Naive thymus-derived CD8-positive, alpha-beta T cell (primary cell): Measurements from ENCODE around the gene NLRP7. TPM values are rescaled to one million over a fixed set of nuclear protein-coding genes. Genes with fewer than 3 reads are reported as not detected.

ENCODE experiments used
- ATAC-seq, 2 donors: fragments of 150-1000 bp; cut with Tn5 transposase in 1 of 2; sonication (Bioruptor Pico), chemical (Tn5 transposase) in 1 of 2; 1 replicate in 1 of 2; 2 replicates in 1 of 2; pipeline ENCODE4 v1.10.0; 2021; ENCODE audit warnings: mild to moderate bottlenecking in 2 of 2, moderate library complexity in 2 of 2
- POLR2A ChIA-PET: fragments of 350-600 bp; sonication (Branson Sonifier 250); formaldehyde crosslinking; loops from one replicate; lab custom pipeline; 2021; ENCODE audit warnings: antibody characterized with exemption; lab: Charles Lee
- DNase-seq, 10 donors: peaks; one replicate each; pipeline versions ENCODE4 v3.0.0 to v3.0.0-alpha.2; 2020 to 2022
- H3K27ac Mint-ChIP-seq, 10 donors: one replicate each; pipeline ENCODE4 v1.8.0; 2020 to 2022; ENCODE audit warnings: mild to moderate bottlenecking in 10 of 10, mixed read lengths in 10 of 10, moderate library complexity in 4 of 10, inconsistent platforms in 1 of 10
- H3K27me3 Mint-ChIP-seq, 5 donors: one replicate each; pipeline ENCODE4 v1.8.0; 2021 to 2022; ENCODE audit warnings: mixed read lengths in 5 of 5
- H3K36me3 Mint-ChIP-seq, 3 donors: one replicate each; pipeline ENCODE4 v1.8.0; 2020 to 2022; ENCODE audit warnings: mixed read lengths in 3 of 3, mild to moderate bottlenecking in 2 of 3, inconsistent platforms in 1 of 3
- H3K4me1 Mint-ChIP-seq, 4 donors: one replicate each; pipeline ENCODE4 v1.8.0; 2021 to 2022; ENCODE audit warnings: mixed read lengths in 4 of 4
- H3K4me3 Mint-ChIP-seq, 10 donors: one replicate each; pipeline ENCODE4 v1.8.0; 2020 to 2022; ENCODE audit warnings: mild to moderate bottlenecking in 10 of 10, mixed read lengths in 10 of 10, moderate library complexity in 6 of 10, inconsistent platforms in 1 of 10
- H3K9me3 Mint-ChIP-seq, 9 donors: one replicate each; pipeline ENCODE4 v1.8.0; 2020 to 2022; ENCODE audit warnings: mixed read lengths in 9 of 9, mild to moderate bottlenecking in 3 of 9, inconsistent platforms in 1 of 9, moderate library complexity in 1 of 9
- polyA plus RNA-seq, 3 donors: library from polyadenylated mRNA; unstranded; fragments of 300-500 nt; fragmentation: Illumina TruSeq; gene quantifications; one replicate each; pipeline ENCODE4 v1.2.3, GENCODE V29; 2021
- total RNA-seq, 8 experiments: library from RNA in 2 of 8; stranded (reverse) in 2 of 8; gene quantifications; one replicate each; pipeline ENCODE4 v1.2.3 and lab custom pipeline; 2021 to 2026

The NLRP7 gene
- total and polyA plus RNA-seq, 5 experiments from 2014 or later, result 0.09 TPM; not detected in 4

DNA sequence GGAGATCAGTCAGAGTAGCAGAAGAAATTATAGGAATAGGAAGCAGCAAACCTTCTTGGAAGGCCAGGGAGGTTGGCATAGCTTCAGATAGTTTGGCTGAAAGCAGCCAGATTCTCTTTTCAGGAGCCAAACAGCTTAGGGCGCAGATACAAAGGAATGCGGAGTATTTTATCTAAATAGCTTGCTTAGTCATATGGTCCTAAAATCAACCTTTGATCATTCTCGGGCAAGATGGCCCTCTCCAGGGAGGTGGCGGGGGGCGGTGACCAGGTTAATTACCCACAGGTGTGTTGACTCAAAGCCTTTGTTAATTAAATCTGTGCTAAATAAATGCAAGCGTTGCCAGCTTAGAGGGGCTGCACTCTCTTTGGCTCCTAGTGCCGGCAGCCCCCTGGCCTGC lies 53.9 kb downstream of the NLRP7 start:
- DNase-seq (no peak), ATAC-seq (no peak)
- POLR2A ChIA-PET, result no interaction called here
- Mint-ChIP-seq H3K4me3 (no peak overlapping the region), H3K9me3 (peaks cover 0 to 3% (median 0%) of the 10 kb centered on the region in 9 donors), H3K27me3 (peaks cover 9 to 27% (median 22%) of the 10 kb centered on the region in 5 donors), H3K4me1 (peaks cover 0 to 4% (median 0%) of the 10 kb centered on the region in 4 donors), H3K27ac (no peak overlapping the region), H3K36me3 (no peaks in the 10 kb centered on the region)

DNA sequence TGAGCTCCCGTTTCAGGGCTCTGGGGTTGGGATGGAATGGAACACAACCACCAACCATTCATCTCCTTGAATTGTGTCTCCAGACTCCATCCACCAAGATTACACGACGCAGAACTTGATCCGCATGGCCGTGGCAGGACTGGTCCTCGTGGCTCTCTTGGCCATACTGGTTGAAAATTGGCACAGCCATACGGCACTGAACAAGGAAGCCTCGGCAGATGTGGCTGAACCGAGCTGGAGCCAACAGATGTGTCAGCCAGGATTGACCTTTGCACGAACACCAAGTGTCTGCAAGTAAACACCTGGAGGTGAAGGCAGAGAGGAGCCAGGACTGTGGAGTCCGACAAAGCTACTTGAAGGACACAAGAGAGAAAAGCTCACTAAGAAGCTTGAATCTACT lies 57.8 kb downstream of the NLRP7 start:
- ATAC-seq, result no peak
- POLR2A ChIA-PET, result no interaction called here
- H3K9me3 Mint-ChIP-seq, result peaks cover 0 to 3% (median 0%) of the 10 kb centered on the region in 9 donors
- H3K4me3 Mint-ChIP-seq, result peak overlapping the region in 1 of 10 donors; percentile 20
- no peaks in the 10 kb centered on the region for H3K36me3 Mint-ChIP-seq
- peaks cover 3 to 30% (median 6%) of the 10 kb centered on the region in 5 donors for H3K27me3 Mint-ChIP-seq
- DNase-seq, result no peak
- peak overlapping the region in 1 of 10 donors; percentile 4 for H3K27ac Mint-ChIP-seq
- no peaks in the 10 kb centered on the region for H3K4me1 Mint-ChIP-seq

DNA sequence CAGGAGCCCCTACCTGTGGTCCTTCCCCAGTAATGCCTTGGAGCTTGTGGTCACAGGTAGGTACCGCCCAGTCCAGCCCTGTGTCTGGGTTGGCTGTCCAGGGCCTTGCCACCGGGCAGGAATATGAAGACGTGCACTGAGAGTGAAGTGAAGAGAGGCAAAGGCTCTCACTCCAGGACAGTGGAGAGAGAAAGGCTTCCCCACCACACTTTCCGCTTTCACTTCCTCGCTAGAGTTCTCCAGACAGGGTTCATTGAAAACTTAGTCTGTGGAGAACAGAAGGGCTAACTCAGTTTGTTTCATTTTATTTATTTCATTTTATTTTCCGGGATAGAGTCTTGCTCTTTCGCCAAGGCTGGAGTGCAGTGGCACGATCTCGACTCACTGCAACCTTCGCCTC lies 59.1 kb downstream of the NLRP7 start:
- peaks cover 3 to 32% (median 6%) of the 10 kb centered on the region in 5 donors for H3K27me3 Mint-ChIP-seq
- no peak overlapping the region for H3K4me3 Mint-ChIP-seq
- no peak for DNase-seq
- H3K9me3 Mint-ChIP-seq, result peaks cover 0 to 3% (median 0%) of the 10 kb centered on the region in 9 donors
- H3K27ac Mint-ChIP-seq, result no peak overlapping the region
- POLR2A ChIA-PET, result no interaction called here
- no peak for ATAC-seq
- peaks cover 0 to 2% (median 0%) of the 10 kb centered on the region in 4 donors for H3K4me1 Mint-ChIP-seq
- H3K36me3 Mint-ChIP-seq, result no peaks in the 10 kb centered on the region

DNA sequence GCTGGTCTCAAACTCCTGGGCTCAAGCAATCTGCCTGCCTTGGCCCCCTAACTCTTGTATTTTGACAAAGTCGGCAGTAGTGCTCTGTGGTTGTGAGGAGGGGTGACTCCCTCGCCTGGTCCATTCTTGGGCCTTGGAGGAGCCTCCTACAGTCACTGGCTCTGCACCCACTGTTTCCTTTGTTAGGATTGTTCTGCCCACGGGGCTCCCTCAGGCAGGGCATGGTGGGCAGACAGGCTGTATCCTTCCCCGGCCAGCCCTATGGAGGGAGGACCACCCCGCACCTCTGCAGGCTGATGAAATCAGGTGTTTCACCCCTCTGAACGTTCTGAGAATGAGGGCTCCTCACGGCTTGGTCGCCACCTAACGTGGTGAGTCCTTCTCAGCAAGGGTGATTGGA lies 64.1 kb downstream of the NLRP7 start:
- POLR2A ChIA-PET, result no interaction called here
- no peak for ATAC-seq
- H3K4me3 Mint-ChIP-seq, result no peak overlapping the region
- no peak for DNase-seq
- H3K27ac Mint-ChIP-seq, result peak overlapping the region in 1 of 10 donors; percentile 92
- H3K9me3 Mint-ChIP-seq, result peaks cover 0 to 3% (median 0%) of the 10 kb centered on the region in 9 donors
- H3K27me3 Mint-ChIP-seq, result peaks cover 18 to 57% (median 27%) of the 10 kb centered on the region in 5 donors
- H3K36me3 Mint-ChIP-seq, result peaks cover 0 to 2% (median 0%) of the 10 kb centered on the region in 3 donors
- H3K4me1 Mint-ChIP-seq, result peaks cover 0 to 9% (median under 1%) of the 10 kb centered on the region in 4 donors

DNA sequence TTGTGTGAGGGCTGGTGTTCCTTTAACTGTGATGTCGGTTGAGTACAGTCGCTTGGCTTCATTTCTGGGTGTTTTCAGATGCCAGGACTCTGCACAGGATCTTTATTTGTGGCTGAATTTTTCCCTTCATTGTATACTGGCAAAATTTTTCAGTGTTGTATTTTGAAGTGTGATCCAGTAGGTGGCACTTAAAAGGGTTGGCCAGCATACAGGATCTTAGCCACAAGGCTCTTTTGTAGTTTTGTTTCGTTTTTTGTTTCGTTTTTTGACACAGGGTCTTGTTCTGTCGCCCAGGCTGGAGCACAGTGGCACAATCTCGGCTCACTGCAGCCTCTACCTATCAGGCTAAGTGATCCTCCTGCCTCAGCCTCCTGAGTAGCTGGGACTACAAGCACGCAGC lies 64.6 kb downstream of the NLRP7 start:
- DNase-seq (no peak), ATAC-seq (no peak)
- POLR2A ChIA-PET, result no interaction called here
- H3K27ac Mint-ChIP-seq, result peak overlapping the region in 2 of 10 donors; percentile 56 to 92
- peaks cover 0 to 2% (median 0%) of the 10 kb centered on the region in 3 donors for H3K36me3 Mint-ChIP-seq
- H3K4me1 Mint-ChIP-seq, result peaks cover 0 to 9% (median under 1%) of the 10 kb centered on the region in 4 donors
- peaks cover 0 to 3% (median 0%) of the 10 kb centered on the region in 9 donors for H3K9me3 Mint-ChIP-seq
- peak overlapping the region in 2 of 10 donors; percentile 24 to 81 for H3K4me3 Mint-ChIP-seq
- peaks cover 18 to 57% (median 29%) of the 10 kb centered on the region in 5 donors for H3K27me3 Mint-ChIP-seq

DNA sequence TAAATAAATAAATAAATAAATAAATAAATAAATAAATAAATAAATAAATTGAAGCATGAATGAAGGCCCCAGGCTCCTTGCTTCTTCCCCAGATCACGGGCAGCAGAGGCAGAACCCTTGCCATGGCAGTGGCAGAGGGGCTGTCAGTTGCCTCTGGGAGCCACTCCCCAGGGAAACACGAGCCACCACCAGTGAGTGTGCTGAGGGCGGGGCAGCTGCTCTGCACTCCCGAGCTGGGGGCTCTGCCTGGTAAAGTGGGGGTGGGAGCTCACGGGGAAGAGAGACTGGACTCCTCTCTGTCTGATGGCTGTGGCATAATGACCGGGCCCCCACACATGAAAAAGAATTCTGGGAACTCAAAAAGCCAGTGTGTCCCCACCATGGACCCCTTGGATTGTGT lies 65.4 kb downstream of the NLRP7 start:
- DNase-seq (no peak), ATAC-seq (no peak)
- H3K4me1 Mint-ChIP-seq, result peaks cover 0 to 9% (median under 1%) of the 10 kb centered on the region in 4 donors
- peaks cover 0 to 2% (median 0%) of the 10 kb centered on the region in 3 donors for H3K36me3 Mint-ChIP-seq
- no peak overlapping the region for H3K27ac Mint-ChIP-seq
- POLR2A ChIA-PET, result no interaction called here
- H3K4me3 Mint-ChIP-seq, result no peak overlapping the region
- H3K27me3 Mint-ChIP-seq, result peaks cover 20 to 54% (median 29%) of the 10 kb centered on the region in 5 donors
- H3K9me3 Mint-ChIP-seq, result peaks cover 0 to 3% (median 0%) of the 10 kb centered on the region in 9 donors

DNA sequence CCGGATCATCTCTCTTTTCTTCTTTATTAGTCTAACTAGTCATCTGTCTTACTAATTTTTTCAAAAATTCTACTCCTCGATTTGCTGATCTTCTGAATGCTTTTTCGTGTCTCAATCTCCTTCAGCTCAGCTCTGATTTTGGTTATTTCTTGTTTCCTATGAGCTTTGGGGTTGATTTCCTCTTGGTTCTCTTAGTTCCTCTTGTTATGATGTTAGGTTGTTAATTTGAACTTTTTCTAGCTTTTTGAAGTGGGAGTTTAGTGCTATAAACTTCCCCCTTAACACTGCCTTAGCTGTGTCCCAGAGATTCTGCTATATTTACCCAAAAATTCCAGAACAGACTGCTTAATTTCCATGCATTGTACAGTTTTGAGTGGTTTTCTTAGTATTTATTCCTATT lies 69.9 kb downstream of the NLRP7 start:
- POLR2A ChIA-PET, result no interaction called here
- DNase-seq (no peak), ATAC-seq (no peak)
- H3K36me3 Mint-ChIP-seq, result peaks cover 0 to 5% (median 0%) of the 10 kb centered on the region in 3 donors
- no peak overlapping the region for H3K27ac Mint-ChIP-seq
- H3K4me3 Mint-ChIP-seq, result no peak overlapping the region
- peaks cover 0 to 11% (median 0%) of the 10 kb centered on the region in 4 donors for H3K4me1 Mint-ChIP-seq
- peaks cover 15 to 34% (median 27%) of the 10 kb centered on the region in 5 donors for H3K27me3 Mint-ChIP-seq
- H3K9me3 Mint-ChIP-seq, result peaks cover 0 to 5% (median 0%) of the 10 kb centered on the region in 9 donors

DNA sequence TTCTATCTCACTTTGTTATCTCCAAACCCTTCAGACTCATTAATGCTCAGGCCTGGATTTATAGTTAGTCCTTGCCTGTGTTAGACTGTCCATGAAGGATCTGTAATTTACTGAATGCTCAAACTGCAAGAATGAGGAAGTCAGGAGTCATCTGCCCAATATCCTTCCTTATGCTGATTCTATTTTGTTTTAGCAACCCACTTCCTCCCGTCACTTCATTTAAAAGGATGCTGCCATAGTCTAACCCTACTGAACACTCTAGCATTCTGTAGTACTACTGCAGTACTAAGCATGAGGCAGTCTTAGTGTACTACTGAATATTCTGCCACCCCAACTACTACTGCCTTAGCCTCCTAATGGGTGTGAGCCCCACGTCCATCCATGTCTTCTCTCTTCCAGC lies 71.8 kb downstream of the NLRP7 start:
- H3K27me3 Mint-ChIP-seq, result peaks cover 8 to 20% (median 15%) of the 10 kb centered on the region in 5 donors
- ATAC-seq (no peak), DNase-seq (no peak)
- peaks cover 0 to 8% (median 1%) of the 10 kb centered on the region in 9 donors for H3K9me3 Mint-ChIP-seq
- peaks cover 0 to 11% (median 0%) of the 10 kb centered on the region in 3 donors for H3K36me3 Mint-ChIP-seq
- no peak overlapping the region for H3K27ac Mint-ChIP-seq
- H3K4me1 Mint-ChIP-seq, result peaks cover 0 to 8% (median 0%) of the 10 kb centered on the region in 4 donors
- POLR2A ChIA-PET, result no interaction called here
- H3K4me3 Mint-ChIP-seq, result peak overlapping the region in 1 of 10 donors; percentile 25

DNA sequence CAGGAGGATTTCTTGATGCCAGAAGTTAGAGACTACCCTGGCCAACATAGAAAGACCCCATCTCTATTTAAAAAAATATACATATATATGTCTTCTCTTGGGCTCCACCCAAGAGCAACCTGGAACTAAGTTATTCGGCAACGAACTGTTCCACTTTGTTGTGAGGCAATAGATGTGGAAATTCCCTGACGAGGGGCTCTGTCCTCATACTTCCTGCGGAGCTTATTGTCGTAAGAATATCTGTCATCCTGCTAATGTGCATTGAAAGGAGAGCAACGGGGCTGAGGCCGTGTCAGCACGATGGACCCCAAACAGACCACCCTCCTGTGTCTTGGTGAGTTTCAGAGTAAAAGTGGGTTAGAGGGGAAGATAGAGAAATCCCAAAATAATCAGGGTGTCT lies 73.3 kb downstream of the NLRP7 start, which contains the start of gene FCAR:
FCAR (plus strand) TSS at position 246 of the 400 bp plus-strand sequence; CDS start at position 301, 55 bp downstream.
- DNase-seq, result no peak
- POLR2A ChIA-PET, result no interaction called here
- Mint-ChIP-seq H3K27ac (no peak within 1 kb of the TSS), H3K4me3 (peak within 1 kb of the TSS in 1 of 10 donors; percentile 57), H3K4me1 (peaks cover 0 to 8% (median 0%) of the 10 kb centered on the region in 4 donors), H3K36me3 (peaks cover 0 to 11% (median 0%) of the 10 kb centered on the region in 3 donors), H3K27me3 (peaks cover 0 to 15% (median 9%) of the 10 kb centered on the region in 5 donors), H3K9me3 (peaks cover 0 to 10% (median 1%) of the 10 kb centered on the region in 9 donors)
- no peak for ATAC-seq

Other genes with a start within 250 kb of the NLRP7 start
- not detected for gene KIR3DL3, start 223.1 kb downstream of the NLRP7 start, total RNA-seq
- not detected for gene KIR3DL3, start 223.1 kb downstream of the NLRP7 start, polyA plus RNA-seq
- gene KIR2DL3, start 209.0 kb downstream of the NLRP7 start, total RNA-seq, result under 1 TPM in 1 of 2 experiments, not detected in 1; 0.23 TPM
- 1 to 10 TPM in 1 of 3 donors, under 1 TPM in 1, not detected in 1; 0.49 to 5.0 TPM for gene KIR2DL3, start 209.0 kb downstream of the NLRP7 start, polyA plus RNA-seq
- not detected for gene KIR2DL1, start 177.7 kb downstream of the NLRP7 start, total RNA-seq
- gene KIR2DL1, start 177.7 kb downstream of the NLRP7 start, polyA plus RNA-seq, result 1 to 10 TPM in 1 of 3 donors, under 1 TPM in 1, not detected in 1; 0.09 to 8.1 TPM
- not detected for gene KIR2DL4, start 143.9 kb downstream of the NLRP7 start, total RNA-seq
- under 1 TPM in 1 of 3 donors, not detected in 2; 0.94 TPM for gene KIR2DL4, start 143.9 kb downstream of the NLRP7 start, polyA plus RNA-seq
- under 1 TPM in 1 of 2 experiments, not detected in 1; 0.21 TPM for gene KIR3DL1, start 131.1 kb downstream of the NLRP7 start, total RNA-seq
- 10 to 100 TPM in 1 of 3 donors, 1 to 10 TPM in 1, under 1 TPM in 1; 0.20 to 17.7 (median 1.5) TPM for gene KIR3DL1, start 131.1 kb downstream of the NLRP7 start, polyA plus RNA-seq
- gene KIR2DS4, start 114.9 kb downstream of the NLRP7 start, total RNA-seq, result not detected
- gene KIR2DS4, start 114.9 kb downstream of the NLRP7 start, polyA plus RNA-seq, result 1 to 10 TPM in 1 of 3 donors, under 1 TPM in 1, not detected in 1; 0.81 to 6.1 TPM
- not detected for gene KIR3DL2, start 97.1 kb downstream of the NLRP7 start, total RNA-seq
- gene KIR3DL2, start 97.1 kb downstream of the NLRP7 start, polyA plus RNA-seq, result 1 to 10 TPM in 2 of 3 donors, under 1 TPM in 1; 0.14 to 6.5 (median 1.1) TPM
- not detected for gene FCAR, start 73.3 kb downstream of the NLRP7 start, total RNA-seq
- gene FCAR, start 73.3 kb downstream of the NLRP7 start, polyA plus RNA-seq, result under 1 TPM in 2 of 3 donors, not detected in 1; 0.13 to 0.19 TPM
- 1 to 10 TPM in 1 of 2 experiments, under 1 TPM in 1; 0.29 to 1.5 TPM for gene NCR1, start 41.4 kb downstream of the NLRP7 start, total RNA-seq
- 1 to 10 TPM in 1 of 3 donors, not detected in 2; 9.8 TPM for gene NCR1, start 41.4 kb downstream of the NLRP7 start, polyA plus RNA-seq
- gene NLRP2, start 18.8 kb upstream of the NLRP7 start, total RNA-seq, result 10 to 100 TPM; 19.6 to 20.5 TPM
- 1 to 10 TPM; 1.6 to 7.0 (median 1.7) TPM for gene NLRP2, start 18.8 kb upstream of the NLRP7 start, polyA plus RNA-seq
- under 1 TPM; 0.31 to 0.69 TPM for gene GP6, start 90.7 kb upstream of the NLRP7 start, total RNA-seq
- gene GP6, start 90.7 kb upstream of the NLRP7 start, polyA plus RNA-seq, result under 1 TPM in 1 of 3 donors, not detected in 2; 0.08 TPM
- gene RDH13, start 115.6 kb upstream of the NLRP7 start, total RNA-seq, result 10 to 100 TPM; 24.3 to 26.1 TPM
- 10 to 100 TPM in 1 of 3 donors, 1 to 10 TPM in 2; 4.3 to 18.0 (median 5.3) TPM for gene RDH13, start 115.6 kb upstream of the NLRP7 start, polyA plus RNA-seq
- under 1 TPM in 1 of 2 experiments, not detected in 1; 0.39 TPM for gene EPS8L1, start 128.3 kb upstream of the NLRP7 start, total RNA-seq
- gene EPS8L1, start 128.3 kb upstream of the NLRP7 start, polyA plus RNA-seq, result 1 to 10 TPM in 1 of 3 donors, under 1 TPM in 2; 0.81 to 2.1 (median 0.85) TPM
- gene PPP1R12C, start 170.1 kb upstream of the NLRP7 start, total RNA-seq, result 100 to 1,000 TPM; 140 to 141 TPM
- gene PPP1R12C, start 170.1 kb upstream of the NLRP7 start, polyA plus RNA-seq, result 1 to 10 TPM; 2.7 to 6.2 (median 3.9) TPM
- gene TNNT1, start 201.7 kb upstream of the NLRP7 start, total RNA-seq, result not detected
- gene TNNT1, start 201.7 kb upstream of the NLRP7 start, polyA plus RNA-seq, result not detected
- gene TNNI3, start 210.2 kb upstream of the NLRP7 start, total RNA-seq, result not detected
- gene TNNI3, start 210.2 kb upstream of the NLRP7 start, polyA plus RNA-seq, result not detected
- gene DNAAF3, start 219.1 kb upstream of the NLRP7 start, total RNA-seq, result not detected
- gene DNAAF3, start 219.1 kb upstream of the NLRP7 start, polyA plus RNA-seq, result not detected
- not detected for gene SYT5, start 232.8 kb upstream of the NLRP7 start, total RNA-seq
- gene SYT5, start 232.8 kb upstream of the NLRP7 start, polyA plus RNA-seq, result under 1 TPM; 0.09 to 0.56 (median 0.25) TPM